Measurements from ENCODE around the gene KCNT2. TPM values are rescaled to one million over a fixed set of nuclear protein-coding genes. Genes with fewer than 3 reads are reported as not detected.

The KCNT2 gene
- total and polyA plus RNA-seq, 11 donors = 0.15 to 6.9 (median 0.57) TPM

DNA sequence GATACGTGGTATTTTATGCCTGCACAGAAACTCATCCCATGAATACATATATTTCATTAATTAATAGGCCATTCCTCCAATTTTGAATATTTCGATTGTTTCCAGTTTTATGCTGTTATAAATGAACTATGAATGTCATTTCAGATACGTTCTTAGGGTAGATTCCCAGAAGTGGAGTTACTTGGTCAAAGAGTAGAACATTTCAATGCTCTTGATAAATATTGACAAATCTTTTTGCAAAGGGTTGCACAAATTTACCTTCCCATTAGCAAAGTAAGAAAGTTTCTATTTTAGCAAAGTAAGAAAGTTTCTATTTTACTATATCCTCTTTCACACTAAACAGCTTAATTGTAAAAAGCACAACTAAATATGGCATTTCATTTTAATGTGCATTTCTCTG, 48.9 kb downstream of the KCNT2 start:
- intact Hi-C loops (cut with DNase I) = no loop called here
- no peak for ATAC-seq
- Histone ChIP-seq H3K4me1 (peaks cover 0 to 8% (median 0%) of the 10 kb centered on the region in 12 donors), H3K27me3 (no peaks in the 10 kb centered on the region), H3K4me3 (no peak overlapping the region), H3K36me3 (no peaks in the 10 kb centered on the region), H3K27ac (no peak overlapping the region), H3K9me3 (peaks cover 0 to 39% (median 14%) of the 10 kb centered on the region in 12 donors)
- TF ChIP-seq, protein P1, sequence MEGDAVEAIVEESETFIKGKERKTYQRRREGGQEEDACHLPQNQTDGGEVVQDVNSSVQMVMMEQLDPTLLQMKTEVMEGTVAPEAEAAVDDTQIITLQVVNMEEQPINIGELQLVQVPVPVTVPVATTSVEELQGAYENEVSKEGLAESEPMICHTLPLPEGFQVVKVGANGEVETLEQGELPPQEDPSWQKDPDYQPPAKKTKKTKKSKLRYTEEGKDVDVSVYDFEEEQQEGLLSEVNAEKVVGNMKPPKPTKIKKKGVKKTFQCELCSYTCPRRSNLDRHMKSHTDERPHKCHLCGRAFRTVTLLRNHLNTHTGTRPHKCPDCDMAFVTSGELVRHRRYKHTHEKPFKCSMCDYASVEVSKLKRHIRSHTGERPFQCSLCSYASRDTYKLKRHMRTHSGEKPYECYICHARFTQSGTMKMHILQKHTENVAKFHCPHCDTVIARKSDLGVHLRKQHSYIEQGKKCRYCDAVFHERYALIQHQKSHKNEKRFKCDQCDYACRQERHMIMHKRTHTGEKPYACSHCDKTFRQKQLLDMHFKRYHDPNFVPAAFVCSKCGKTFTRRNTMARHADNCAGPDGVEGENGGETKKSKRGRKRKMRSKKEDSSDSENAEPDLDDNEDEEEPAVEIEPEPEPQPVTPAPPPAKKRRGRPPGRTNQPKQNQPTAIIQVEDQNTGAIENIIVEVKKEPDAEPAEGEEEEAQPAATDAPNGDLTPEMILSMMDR (IDR thresholded peaks at IDR 0.05) = no peak
- no peak for TF ChIP-seq POLR2A (IDR thresholded peaks at IDR 0.05)
- WGBS, 4 donors = 83 to 88% (median 86%) methylated on average over 3 of the region's 3 CpGs
- DNase-seq = no peak

DNA sequence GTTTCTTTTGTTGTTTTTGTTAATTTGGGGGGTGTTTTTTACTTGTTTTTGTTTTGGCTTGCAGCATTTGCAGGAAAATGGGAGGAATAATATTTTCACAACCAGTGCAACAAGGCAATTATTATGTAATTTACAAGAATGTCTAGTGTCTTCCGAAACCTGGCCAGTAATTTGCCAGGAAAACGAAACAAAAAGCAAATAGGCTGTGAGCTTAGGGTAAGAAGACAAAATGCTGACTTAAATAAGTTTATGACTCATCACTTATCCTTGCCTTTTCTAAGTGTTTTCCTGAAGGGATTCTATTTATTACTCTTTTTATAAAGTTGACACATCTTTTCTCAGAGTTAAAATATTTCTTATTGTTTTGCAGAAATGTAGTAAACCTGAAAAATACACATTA, 49.8 kb downstream of the KCNT2 start:
- ATAC-seq (peak in 3 of 4 donors; percentile 27 to 79 (median 58)), DNase-seq (no peak)
- no peaks in the 10 kb centered on the region for H3K27me3 ChIP-seq
- intact Hi-C loops (cut with DNase I) = no loop called here
- H3K4me1 ChIP-seq = peaks cover 0 to 8% (median 0%) of the 10 kb centered on the region in 12 donors
- TF ChIP-seq POLR2A (IDR thresholded peaks at IDR 0.05) = no peak
- TF ChIP-seq, protein P1 (IDR thresholded peaks at IDR 0.05) = no peak
- peak overlapping the region in 3 of 12 donors; percentile 11 to 43 (median 13) for H3K27ac ChIP-seq
- peaks cover 0 to 39% (median 5%) of the 10 kb centered on the region in 12 donors for H3K9me3 ChIP-seq
- H3K36me3 ChIP-seq = no peaks in the 10 kb centered on the region
- peak overlapping the region in 9 of 12 donors; percentile 10 to 45 (median 32) for H3K4me3 ChIP-seq
- WGBS, 4 donors = 37 to 42% (median 38%) methylated on average over 2 of the region's 2 CpGs

DNA sequence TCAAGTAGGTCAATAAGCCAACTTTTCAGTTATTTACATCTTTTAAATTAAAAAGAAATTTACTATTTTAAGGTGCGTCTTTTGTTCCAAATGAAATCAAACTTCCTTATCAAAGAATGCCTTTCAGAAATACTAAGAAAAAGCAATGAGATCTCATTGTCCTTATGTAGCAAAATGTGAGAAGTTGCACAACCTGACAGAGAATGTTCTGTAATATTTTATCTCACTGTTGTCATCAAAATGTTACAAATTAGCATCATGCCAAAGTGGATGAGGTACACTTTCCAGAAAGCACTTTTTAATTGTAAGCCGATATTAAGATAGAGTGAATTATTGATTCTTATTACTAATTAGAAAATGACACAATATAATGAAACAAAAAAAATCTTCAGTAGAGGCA, 50.4 kb downstream of the KCNT2 start:
- H3K9me3 ChIP-seq = peaks cover 0 to 36% (median 3%) of the 10 kb centered on the region in 12 donors
- peak overlapping the region in 7 of 12 donors; percentile 10 to 45 (median 32) for H3K4me3 ChIP-seq
- DNase-seq (no peak), ATAC-seq (peak in 1 of 4 donors; percentile 34)
- H3K36me3 ChIP-seq = no peaks in the 10 kb centered on the region
- H3K27ac ChIP-seq = peak overlapping the region in 3 of 12 donors; percentile 13 to 43 (median 14)
- peaks cover 0 to 8% (median 0%) of the 10 kb centered on the region in 12 donors for H3K4me1 ChIP-seq
- intact Hi-C loops (cut with DNase I) = no loop called here
- no peaks in the 10 kb centered on the region for H3K27me3 ChIP-seq
- TF ChIP-seq, protein P1 (IDR thresholded peaks at IDR 0.05) = no peak
- TF ChIP-seq POLR2A (IDR thresholded peaks at IDR 0.05) = no peak
- WGBS, 4 donors = 75 to 81% (median 80%) methylated on average over 2 of the region's 2 CpGs

DNA sequence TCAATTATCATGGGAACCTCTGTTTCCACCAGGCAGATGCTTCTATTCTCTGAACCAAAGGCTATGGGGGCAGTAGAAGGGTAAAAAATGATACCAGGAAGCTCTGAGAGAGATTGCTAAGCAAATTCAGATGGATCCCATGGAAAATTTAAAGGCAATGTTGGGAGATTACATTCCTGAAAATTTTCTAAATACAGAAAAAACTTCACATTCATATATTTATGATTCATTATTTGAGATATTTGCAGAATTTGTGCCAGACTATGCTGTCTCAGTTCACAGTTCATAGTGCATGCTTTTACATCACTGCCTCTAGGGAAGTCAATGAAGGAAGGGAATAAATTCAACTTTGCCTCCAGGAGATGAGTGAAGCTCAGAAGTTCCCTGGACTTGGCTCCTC, 57.5 kb downstream of the KCNT2 start:
- TF ChIP-seq, protein P1 (IDR thresholded peaks at IDR 0.05) = no peak
- no peak for TF ChIP-seq POLR2A (IDR thresholded peaks at IDR 0.05)
- intact Hi-C loops (cut with DNase I) = no loop called here

More for the DNA sequence above, 57.5 kb downstream of the KCNT2 start:
- Histone ChIP-seq H3K36me3 (no peaks in the 10 kb centered on the region), H3K27ac (no peak overlapping the region), H3K4me1 (no peaks in the 10 kb centered on the region), H3K9me3 (peaks cover 0 to 30% (median 2%) of the 10 kb centered on the region in 12 donors), H3K27me3 (no peaks in the 10 kb centered on the region), H3K4me3 (no peak overlapping the region)
- no peak for ATAC-seq
- no peak for DNase-seq

All from heart left ventricle (tissue), 16 donors.